K562 (cell line): ENCODE results near the gene FAM187B. TPM values are rescaled to one million over a fixed set of nuclear protein-coding genes. Genes with fewer than 3 reads are reported as not detected.

ENCODE experiments used
- ARID2 ChIP-seq: fragments of 450-650 bp; IDR thresholded peaks from 2 replicates; pipeline ENCODE4 v1.6.1; 2017; ENCODE audit warnings: antibody characterized with exemption, mild to moderate bottlenecking
- CHAMP1 ChIP-seq: fragments of 450-650 bp; IDR thresholded peaks from 2 replicates; pipeline ENCODE4 v1.6.1; 2016; ENCODE audit warnings: mild to moderate bottlenecking
- CHD1 ChIP-seq: fragments of 200-600 bp; sonication (generic); IDR thresholded peaks from one replicate; pipeline ENCODE4 v1.6.1; 2012; ENCODE audit warnings: mild to moderate bottlenecking, moderate library complexity, low read length, inconsistent platforms
- CSDE1 ChIP-seq, 2 experiments: fragments of 450-650 bp; IDR thresholded peaks; 2 replicates each; pipeline ENCODE4 v1.6.1; 2016; ENCODE audit warnings: mild to moderate bottlenecking in 1 of 2
- DMBX1 ChIP-seq: fragments of 250-450 bp; sonication (Bioruptor Pico); IDR thresholded peaks from 2 replicates; pipeline ENCODE4 v1.8.0; 2022; ENCODE audit warnings: inconsistent platforms, mild to moderate bottlenecking, moderate library complexity, borderline replicate concordance
- ELF4 ChIP-seq: fragments of 450-650 bp; formaldehyde crosslinking; IDR thresholded peaks from 2 replicates; pipeline ENCODE4 v1.4.0; 2022; ENCODE audit warnings: missing genetic modification characterization
- FOXA3 ChIP-seq, 2 experiments: fragments of 450-650 bp in 1 of 2; sonication (generic) in 1 of 2; formaldehyde crosslinking; IDR thresholded peaks in 1 of 2; conservative IDR thresholded peaks in 1 of 2; 2 replicates each; pipeline versions ENCODE4 v1.4.0 to v1.8.0; 2020 to 2022; ENCODE audit warnings: mild to moderate bottlenecking in 2 of 2, missing genetic modification reagents in 1 of 2
- FOXK2 ChIP-seq, 2 experiments: fragments of 450-650 bp; IDR thresholded peaks in 1 of 2; conservative IDR thresholded peaks in 1 of 2; 2 replicates each; pipeline ENCODE4 v1.6.1; 2016; ENCODE audit warnings: low read depth in 2 of 2, mild to moderate bottlenecking in 1 of 2
- FOXP1 ChIP-seq: sonication (generic); formaldehyde crosslinking; IDR thresholded peaks from 2 replicates; pipeline ENCODE4 v1.8.0; 2022; ENCODE audit warnings: mild to moderate bottlenecking, missing genetic modification reagents
- HCFC1 ChIP-seq: IDR thresholded peaks from 2 replicates; pipeline ENCODE4 v1.6.1; 2012; ENCODE audit warnings: low read depth, low read length, improper control_type of control experiment
- HNRNPUL1 ChIP-seq: fragments of 200-400 bp; formaldehyde crosslinking; IDR thresholded peaks from 2 replicates; pipeline ENCODE4 v1.6.1; 2017; ENCODE audit warnings: low read length
- KLF16 ChIP-seq: IDR thresholded peaks from 2 replicates; pipeline ENCODE4 v1.6.1; 2016; ENCODE audit warnings: antibody characterized with exemption
- MED1 ChIP-seq: sonication (generic); formaldehyde crosslinking; IDR thresholded peaks from 2 replicates; pipeline ENCODE4 v1.8.1; 2023; ENCODE audit warnings: missing genetic modification reagents, borderline replicate concordance
- PHF20 ChIP-seq: fragments of 450-650 bp; IDR thresholded peaks from 2 replicates; pipeline ENCODE4 v1.6.1; 2018; ENCODE audit not compliant: partially characterized antibody
- RAD51 ChIP-seq: fragments of 450-650 bp; IDR thresholded peaks from 2 replicates; pipeline ENCODE4 v1.7.1; 2016; ENCODE audit warnings: low read depth, mild to moderate bottlenecking, borderline replicate concordance
- SAFB ChIP-seq: fragments of 200-400 bp; formaldehyde crosslinking; IDR thresholded peaks from 2 replicates; pipeline ENCODE4 v1.6.1; 2017; ENCODE audit warnings: low read depth, low read length, borderline replicate concordance
- SMARCA4 ChIP-seq: fragments of 450-650 bp; IDR thresholded peaks from 2 replicates; pipeline ENCODE4 v1.6.1; 2016
- SMARCA5 ChIP-seq: fragments of 450-650 bp; IDR thresholded peaks from 2 replicates; pipeline ENCODE4 v1.6.1; 2016
- XRCC4 ChIP-seq: IDR thresholded peaks from one replicate; pipeline ENCODE4 v1.6.1; 2011; ENCODE audit not compliant: insufficient read depth, insufficient read length; ENCODE audit errors: extremely low read depth
- ZBED1 ChIP-seq: IDR thresholded peaks from 2 replicates; pipeline ENCODE4 v1.6.1; 2014
- ZBTB11 ChIP-seq, 3 experiments: fragments of 200-800 bp in 1 of 3; fragments of 250-450 bp in 1 of 3; fragments of 450-650 bp in 1 of 3; sonication (Bioruptor Pico) in 1 of 3; sonication (Bioruptor generic) in 1 of 3; formaldehyde crosslinking in 1 of 3; IDR thresholded peaks; 2 replicates each; pipeline versions ENCODE4 v1.6.1 to v1.8.0; 2016 to 2022; ENCODE audit warnings: mild to moderate bottlenecking in 2 of 3, missing genetic modification characterization in 2 of 3, missing compliant biosample characterization in 1 of 3, moderate library complexity in 1 of 3
- ZEB2 ChIP-seq: fragments of 450-650 bp; IDR thresholded peaks from 2 replicates; pipeline ENCODE4 v1.6.1; 2016
- ZNF140 ChIP-seq: fragments of 250-450 bp; sonication (Bioruptor Pico); IDR thresholded peaks from 2 replicates; pipeline ENCODE4 v1.8.0; 2021; ENCODE audit warnings: moderate library complexity, mild to moderate bottlenecking, inconsistent platforms
- ZNF274 ChIP-seq: IDR thresholded peaks from 2 replicates; pipeline ENCODE4 v1.6.1; 2011; ENCODE audit warnings: low read depth, mild to moderate bottlenecking, low read length, moderate library complexity, borderline replicate concordance
- ZNF707 ChIP-seq: fragments of 250-450 bp; sonication (Bioruptor Pico); conservative IDR thresholded peaks from 2 replicates; pipeline ENCODE4 v1.8.0; 2022; ENCODE audit warnings: inconsistent platforms, mild to moderate bottlenecking, moderate library complexity
- polyA plus RNA-seq, 8 experiments: library from polyadenylated mRNA; depleted of rRNA in 4 of 8; stranded (reverse) in 5 of 8; unstranded in 3 of 8; fragments of >200 nt; fragmentation: Nextera tagmentation in 2 of 8; fragmentation: Illumina TruSeq in 1 of 8; extraction: Ambion mirVana in 2 of 8; extraction: Trizol in 1 of 8; gene quantifications; 2 replicates each; pipeline versions ENCODE4 v1.2.1 to v1.2.3, GENCODE V29; 2011 to 2014; ENCODE audit warnings: inconsistent platforms in 1 of 8, missing spikeins in 1 of 8
- total RNA-seq, 7 experiments: library from RNA; depleted of rRNA in 6 of 7; stranded (reverse); fragments of >200 nt in 6 of 7; fragmentation: Illumina TruSeq in 2 of 7; extraction: Trizol in 2 of 7; gene quantifications; 2 replicates each; pipeline versions ENCODE4 v1.2.1 to v1.2.3, GENCODE V29; 2011 to 2021; ENCODE audit warnings: low replicate concordance in 1 of 7

FAM187B gene
- total and polyA plus RNA-seq, 9 of the 15 experiments (the other 6 are each of a cell fraction or from before 2014, with no cell fraction given) = 0.04 to 0.09 TPM; not detected in 7

GRCh38 chr19:35249146-35249847 lies 20.8 kb upstream of the FAM187B start (continued):
- TF ChIP-seq PHF20 (peak; percentile 6), RAD51 (no peak), MED1 (no peak), SAFB (0 out of 2 replicates have a peak, but pooled peaks have one; percentile 40), ZEB2 (peak; percentile 58; the same call in 1 of the 2 replicates), CHAMP1 (no peak), SMARCA5 (no peak), ELF4 (CRISPR knock-in tag) (no peak), FOXP1 (CRISPR knock-in tag) (no peak), ARID2 (no peak; the same call in 1 of the 2 replicates), ZNF707 (CRISPR knock-in tag) (no peak), KLF16 (no peak), ZNF140 (CRISPR knock-in tag) (no peak), FOXK2 (conservative IDR thresholded peaks at IDR 0.05 in 1 of 2, IDR thresholded peaks at IDR 0.05 in 1 of 2; ENCODE audit: low read depth in 2 of 2) (no peak), CSDE1 (IDR thresholded peaks at IDR 0.05) (no peak; a peak in 1 of 4 replicates), HNRNPUL1 (no peak), CHD1 (peak; percentile 82), DMBX1 (CRISPR knock-in tag) (no peak), SMARCA4 (peak; percentile 15; the same call in 1 of the 2 replicates), HCFC1 (no peak), ZNF274 (no peak), ZBED1 (no peak), FOXA3 (CRISPR knock-in tag; conservative IDR thresholded peaks at IDR 0.05 in 1 of 2, IDR thresholded peaks at IDR 0.05 in 1 of 2) (no peak), XRCC4 (no peak), ZBTB11 (CRISPR knock-in tag; IDR thresholded peaks at IDR 0.05) (no peak)
